SHP77 (cell line): ENCODE results near the gene PTPRT.
A peak's percentile ranks its signal among the peaks of the same experiment; 100 is the strongest.

Experiments
- DNase-seq, 2 experiments: peaks; one replicate each; lab custom pipeline; 2025; lab: John Stamatoyannopoulos, UW

The PTPRT gene

GRCh38 chr20:43119720-43120119 lies 70.0 kb downstream of the PTPRT start:
- no peak for DNase-seq

DNA sequence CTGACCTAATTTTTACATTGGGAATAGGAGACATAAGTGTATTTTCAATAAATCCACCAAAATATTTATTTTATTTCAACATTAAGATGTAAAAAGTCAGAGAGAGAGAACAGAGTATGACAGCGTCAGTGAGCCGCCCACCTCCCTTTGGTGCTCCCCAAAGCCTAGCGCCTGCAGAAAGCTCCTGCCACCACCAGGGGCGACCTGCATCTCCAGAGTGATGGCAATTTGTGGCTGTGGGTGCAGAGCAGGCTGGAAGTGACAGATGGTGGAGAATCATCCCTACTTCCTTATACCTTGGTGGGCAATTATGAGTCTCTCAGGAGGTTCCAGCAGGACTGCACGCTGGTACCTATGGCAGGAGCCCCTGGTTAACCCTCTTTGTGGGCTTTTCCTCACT lies 87.3 kb downstream of the PTPRT start:
- peak in 1 of 2 experiments; percentile 3 for DNase-seq

- no peak for DNase-seq
These were observed 92.8 kb downstream of the PTPRT start for GRCh38 chr20:43096931-43097260.

DNA sequence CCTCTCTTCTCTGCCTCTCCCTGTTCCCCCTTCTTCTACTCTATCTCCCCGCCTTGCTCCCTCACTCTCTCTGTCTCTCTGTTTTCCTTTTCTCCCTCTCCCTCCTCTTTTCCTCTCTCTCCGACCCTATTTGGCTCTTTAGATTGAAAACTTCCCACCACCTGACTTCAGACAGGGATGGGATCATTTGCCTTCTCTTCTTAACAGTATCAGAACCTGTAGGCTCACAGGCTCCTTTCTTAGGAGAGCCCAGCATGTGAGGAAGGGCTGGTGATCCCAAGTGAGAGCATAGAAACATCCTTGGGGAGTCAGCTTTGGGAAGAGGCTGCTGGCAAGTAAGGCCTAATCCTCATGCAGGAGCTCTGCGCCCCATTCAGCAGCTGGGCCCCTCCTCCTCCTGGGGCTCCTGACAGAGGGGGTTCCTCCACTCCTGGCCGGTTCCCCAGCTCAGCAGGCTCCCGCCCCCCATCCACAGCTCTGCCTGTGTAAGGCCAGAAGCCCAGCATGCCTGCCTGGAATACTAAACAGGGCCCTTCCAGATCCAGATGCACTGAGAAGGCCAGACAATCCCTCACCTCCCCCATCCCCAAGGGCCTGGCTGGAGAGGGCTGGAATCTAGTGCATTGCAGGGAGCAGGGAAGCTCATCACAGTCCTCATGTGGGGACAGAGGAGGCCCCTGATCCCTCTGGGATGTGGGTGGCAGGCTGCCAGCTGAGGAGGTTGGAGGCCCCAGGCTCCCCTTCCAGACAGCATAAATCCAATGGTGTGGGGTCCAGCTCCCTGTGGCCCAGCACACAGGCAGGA lies 93.4 kb downstream of the PTPRT start:
- DNase-seq, result no peak

GRCh38 chr20:43095034-43095433 lies 94.7 kb downstream of the PTPRT start:
- DNase-seq, result no peak

- no peak for DNase-seq
These were observed 97.2 kb downstream of the PTPRT start for GRCh38 chr20:43092386-43093088.

DNA sequence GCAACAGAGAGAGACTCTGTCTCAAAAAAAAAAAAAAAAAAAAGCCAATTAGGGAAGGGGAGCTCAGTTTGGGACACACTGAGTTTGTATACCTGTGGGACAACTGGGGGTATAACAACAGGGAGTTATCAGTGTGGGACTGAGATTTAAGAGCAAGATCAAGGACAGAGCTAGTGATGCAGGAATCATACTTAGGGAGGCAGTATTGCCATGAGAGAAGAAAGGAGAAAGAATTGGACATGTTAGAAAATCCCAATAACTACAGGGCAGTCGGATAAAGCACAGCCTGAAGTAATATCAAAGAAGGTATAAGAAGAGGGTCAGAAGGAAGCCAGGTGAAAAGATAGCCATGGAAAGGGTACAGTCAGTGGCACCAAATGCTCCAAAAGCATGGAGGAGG lies 121.2 kb downstream of the PTPRT start:
- no peak for DNase-seq

- DNase-seq, result no peak
These were observed 123.6 kb downstream of the PTPRT start for GRCh38 chr20:43066125-43066524.

GRCh38 chr20:43065299-43065698 lies 124.4 kb downstream of the PTPRT start:
- DNase-seq, result no peak

DNA sequence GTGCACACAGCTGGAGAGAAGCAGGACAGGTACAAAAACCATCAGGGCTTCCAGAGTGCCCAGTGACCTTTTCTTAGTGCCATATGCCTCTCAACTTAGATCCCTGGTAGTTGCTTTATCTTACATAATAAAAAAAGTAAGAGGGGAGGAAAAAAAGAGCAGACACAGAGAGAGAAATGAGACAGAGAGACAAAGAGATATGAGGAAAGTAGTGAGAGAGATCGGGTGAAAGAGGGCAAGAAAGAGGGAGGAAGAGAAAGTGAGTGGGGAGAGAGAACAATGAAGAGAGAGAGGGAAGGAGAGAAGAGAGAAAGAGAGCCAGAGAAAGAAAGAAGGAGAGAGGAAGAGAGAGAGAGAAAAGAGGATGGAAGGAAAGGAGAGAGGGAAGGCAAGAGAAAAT lies 131.6 kb downstream of the PTPRT start:
- DNase-seq, result no peak

- no peak for DNase-seq
These were observed 132.4 kb downstream of the PTPRT start for GRCh38 chr20:43057317-43057716.

GRCh38 chr20:43055181-43055884 lies 134.4 kb downstream of the PTPRT start:
- DNase-seq, result no peak

- no peak for DNase-seq
These were observed 137.2 kb downstream of the PTPRT start for GRCh38 chr20:43052532-43052931.

DNA sequence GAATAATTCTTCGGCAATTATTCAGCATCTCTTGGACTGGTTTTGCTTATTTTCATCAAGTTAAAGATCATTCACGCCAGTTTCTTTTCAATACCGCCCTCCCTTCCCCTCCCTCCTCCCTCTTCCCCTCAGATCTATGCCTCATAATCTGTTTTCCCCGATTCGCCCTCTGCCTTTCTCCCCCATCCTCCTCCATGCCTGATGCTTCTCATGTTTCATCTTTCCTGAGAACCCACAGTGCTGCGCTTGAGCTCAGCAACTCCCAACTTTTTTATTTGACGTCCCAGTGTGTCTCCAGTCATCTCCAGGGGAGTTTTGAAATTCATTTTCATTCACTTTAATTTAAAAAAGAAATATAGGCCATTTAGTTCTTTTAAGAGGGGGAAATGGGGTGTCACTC lies 142.7 kb downstream of the PTPRT start:
- DNase-seq, result no peak

DNA sequence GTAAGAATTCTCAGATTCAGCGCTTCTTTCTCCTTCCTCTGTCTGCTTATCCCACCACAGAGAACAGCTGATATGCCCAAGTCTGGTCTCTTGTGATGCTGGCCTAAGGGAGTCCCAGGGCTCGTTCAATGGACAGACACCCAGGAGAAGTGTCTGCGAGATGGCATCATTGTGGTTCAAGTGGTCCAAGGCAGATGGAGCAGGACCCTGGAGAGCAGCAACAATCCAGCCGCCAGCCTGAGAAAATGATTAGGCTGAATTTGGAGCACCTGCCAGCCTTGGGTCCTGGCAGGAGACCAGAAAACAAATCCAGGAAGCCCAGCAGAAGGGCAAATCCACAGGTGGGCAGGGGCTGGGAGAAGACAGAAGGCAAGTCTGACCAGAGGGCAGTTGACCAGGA lies 145.8 kb downstream of the PTPRT start:
- DNase-seq, result no peak

DNA sequence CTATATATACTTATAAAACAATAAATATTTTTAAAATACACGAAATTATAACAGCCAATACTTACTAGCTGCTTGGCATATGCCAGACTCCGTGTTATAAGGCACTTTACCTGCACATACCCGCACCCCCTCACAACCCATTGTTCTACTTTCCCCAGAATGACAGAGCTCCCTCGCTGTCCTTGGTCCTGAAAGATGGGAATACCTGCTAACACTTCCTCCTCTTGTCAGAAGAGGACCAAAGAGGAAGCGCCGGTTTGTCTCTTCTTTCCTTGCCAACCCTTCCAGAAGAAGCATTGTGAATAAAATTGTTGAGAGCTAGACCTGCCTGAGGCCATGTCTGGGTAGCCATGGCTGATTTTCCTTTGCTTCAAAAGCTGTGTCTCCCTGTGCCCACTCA lies 149.3 kb downstream of the PTPRT start:
- DNase-seq, result no peak

GRCh38 chr20:43037605-43038309 lies 151.9 kb downstream of the PTPRT start:
- no peak for DNase-seq

GRCh38 chr20:43034981-43035724 lies 154.6 kb downstream of the PTPRT start:
- DNase-seq, result no peak

DNA sequence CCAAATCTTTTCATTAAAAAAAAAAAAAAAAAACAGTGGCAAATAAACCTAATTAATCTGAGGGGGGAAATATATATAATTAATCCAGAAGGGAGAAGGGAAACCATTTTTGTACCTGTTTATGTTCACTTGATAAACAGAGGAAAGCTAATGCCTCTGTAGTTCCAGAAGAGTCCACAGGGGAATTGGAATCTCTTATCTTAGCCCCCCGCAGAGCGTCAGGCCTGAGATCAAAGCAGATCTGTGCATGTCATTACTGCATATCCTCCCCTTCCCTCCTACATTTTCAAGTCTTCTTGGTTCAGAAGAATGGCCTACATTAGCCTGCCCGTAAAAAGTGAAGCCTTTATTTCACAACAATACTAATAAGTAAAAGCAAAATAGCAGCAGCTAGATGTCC lies 157.2 kb downstream of the PTPRT start:
- DNase-seq, result no peak

- no peak for DNase-seq
These were observed 160.5 kb downstream of the PTPRT start for GRCh38 chr20:43029176-43029575.

DNA sequence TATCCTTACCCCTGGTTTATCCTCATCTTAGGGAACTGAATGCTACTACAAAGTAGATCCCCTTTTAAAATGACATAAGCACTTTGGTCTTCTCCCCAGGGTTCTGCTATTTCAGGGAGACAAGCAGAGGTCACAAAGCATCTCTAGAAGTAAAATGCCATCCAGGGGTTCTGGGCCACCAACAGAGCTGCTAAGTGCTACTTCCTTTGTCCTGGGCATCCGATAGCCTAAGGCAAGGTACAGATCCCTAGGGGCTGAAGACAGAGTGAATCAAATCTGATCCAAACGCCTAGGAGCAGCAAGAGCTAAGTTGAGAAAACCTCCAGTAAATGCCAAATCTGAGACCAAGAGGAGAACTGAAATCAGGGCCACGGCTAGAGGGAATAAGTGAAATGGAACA lies 161.2 kb downstream of the PTPRT start:
- DNase-seq, result no peak

DNA sequence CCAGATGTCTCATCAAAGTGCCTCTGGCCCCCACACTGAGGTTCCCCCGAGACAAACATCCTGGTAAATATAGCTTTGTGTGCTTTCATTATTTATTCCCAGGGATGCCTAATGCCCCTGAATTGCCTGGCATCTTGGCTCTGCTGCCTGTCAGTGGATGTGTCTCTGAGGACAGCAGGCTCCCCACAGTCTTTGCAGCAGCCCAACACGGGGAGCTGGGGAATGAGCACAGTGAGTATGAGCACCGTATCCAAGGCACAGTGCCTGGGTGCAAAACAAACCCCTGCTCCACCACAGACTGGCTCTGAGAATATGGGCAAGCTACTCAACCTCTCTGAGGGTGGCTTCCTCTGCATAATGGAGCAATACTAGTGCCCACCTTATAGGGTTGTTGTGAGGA lies 165.9 kb downstream of the PTPRT start:
- DNase-seq, result no peak
